IMR-90 (cell line): ENCODE data around the gene ATXN7L3. TPM values are rescaled to one million over a fixed set of nuclear protein-coding genes. Genes with fewer than 3 reads are reported as not detected.
"Not testable (repeated sequence)": the region's sequence is repeated elsewhere in the genome, so short reads cannot be mapped to it uniquely, and the experiment has no call there.

Source experiments
- ATAC-seq: fragments of 200-7000 bp; cut with Tn5 transposase; 2 replicates; pipeline ENCODE4 v1.9.1; 2020; ENCODE audit warnings: low read depth, mild to moderate bottlenecking, moderate library complexity
- BruUV-seq: library from RNA; stranded (reverse); fragments of 400-500 nt; replicated peaks from 2 replicates; lab custom pipeline; 2021; lab: Mats Ljungman, UMichigan
- CTCF ChIA-PET: fragments of 300-600 bp; formaldehyde crosslinking; extraction: SDS; loops from one replicate; lab custom pipeline; 2021; ENCODE audit warnings: antibody characterized with exemption; lab: Yijun Ruan, JAX
- POLR2A ChIA-PET: fragments of 300-600 bp; sonication (Branson Sonifier 250); formaldehyde crosslinking; loops from one replicate; lab custom pipeline; 2022; ENCODE audit warnings: antibody characterized with exemption; ENCODE audit not compliant: unreplicated experiment; lab: Charles Lee
- DNase-seq: peaks from one replicate; pipeline ENCODE4 v3.0.0; 2013
- H2AFZ ChIP-seq: replicated peaks from 2 replicates; pipeline ENCODE3; 2013; ENCODE audit warnings: low read length, mild to moderate bottlenecking; ENCODE audit not compliant: poor library complexity
- H2AK5ac ChIP-seq: 2 replicates; pipeline ENCODE4 v1.6.1; 2013; ENCODE audit warnings: low read depth, low read length, inconsistent platforms
- H2AK9ac ChIP-seq: replicated peaks from 2 replicates; pipeline ENCODE3; 2013; ENCODE audit warnings: mild to moderate bottlenecking, low read depth, low read length, moderate library complexity; ENCODE audit not compliant: poor library complexity
- H2BK120ac ChIP-seq: 2 replicates; pipeline ENCODE4 v1.6.1; 2013; ENCODE audit warnings: low read depth, low read length, inconsistent platforms
- H2BK15ac ChIP-seq: 3 replicates; pipeline ENCODE4 v1.6.1; 2013; ENCODE audit warnings: low read depth, low read length, inconsistent platforms
- H2BK20ac ChIP-seq: 2 replicates; pipeline ENCODE4 v1.6.1; 2013; ENCODE audit warnings: low read depth, mild to moderate bottlenecking, inconsistent platforms, low read length, moderate library complexity
- H2BK5ac ChIP-seq: 2 replicates; pipeline ENCODE4 v1.6.1; 2013; ENCODE audit warnings: mild to moderate bottlenecking, low read depth, low read length, inconsistent platforms; ENCODE audit not compliant: poor library complexity, severe bottlenecking
- H3K14ac ChIP-seq: replicated peaks from 2 replicates; pipeline ENCODE4 v1.6.1; 2013; ENCODE audit warnings: low read depth, low read length, inconsistent platforms
- H3K18ac ChIP-seq: 2 replicates; pipeline ENCODE4 v1.6.1; 2013; ENCODE audit warnings: low read depth, low read length, control low read depth
- H3K23ac ChIP-seq: 2 replicates; pipeline ENCODE4 v1.6.1; 2013; ENCODE audit warnings: low read depth, low read length, inconsistent platforms
- H3K27ac ChIP-seq: 2 replicates; pipeline ENCODE4 v1.5.1; 2013; ENCODE audit warnings: mild to moderate bottlenecking, control low read depth, low read length; ENCODE audit not compliant: insufficient read depth
- H3K27me3 ChIP-seq: 2 replicates; pipeline ENCODE4 v1.6.1; 2013; ENCODE audit warnings: low read length; ENCODE audit not compliant: control insufficient read depth, insufficient read depth
- H3K36me3 ChIP-seq: 2 replicates; pipeline ENCODE4 v1.6.1; 2013; ENCODE audit warnings: low read length, mixed read lengths; ENCODE audit not compliant: control insufficient read depth, insufficient read depth
- H3K4ac ChIP-seq: 2 replicates; pipeline ENCODE4 v1.6.1; 2013; ENCODE audit warnings: low read depth, low read length, inconsistent platforms
- H3K4me1 ChIP-seq: 2 replicates; pipeline ENCODE4 v1.6.1; 2013; ENCODE audit warnings: low read length, mixed read lengths; ENCODE audit not compliant: control insufficient read depth, insufficient read depth
- H3K4me2 ChIP-seq: 2 replicates; pipeline ENCODE4 v1.6.1; 2013; ENCODE audit warnings: low read depth, mild to moderate bottlenecking, control low read depth, low read length, moderate library complexity
- H3K4me3 ChIP-seq: 2 replicates; pipeline ENCODE4 v1.5.1; 2013; ENCODE audit warnings: low read depth, mild to moderate bottlenecking, control low read depth, low read length, moderate library complexity; ENCODE audit not compliant: insufficient read depth
- H3K56ac ChIP-seq: 2 replicates; pipeline ENCODE4 v1.6.1; 2013; ENCODE audit warnings: low read length, inconsistent platforms; ENCODE audit not compliant: insufficient read depth; ENCODE audit errors: extremely low read depth
- H3K79me1 ChIP-seq, 2 experiments: 2 replicates each; pipeline ENCODE4 v1.6.1; 2013; ENCODE audit warnings: low read length in 2 of 2, inconsistent platforms in 1 of 2, low read depth in 1 of 2
- H3K9ac ChIP-seq: 2 replicates; pipeline ENCODE4 v1.6.1; 2013; ENCODE audit warnings: low read depth, low read length, control low read depth
- H3K9me1 ChIP-seq: 2 replicates; pipeline ENCODE4 v1.6.1; 2013; ENCODE audit warnings: low read length, inconsistent platforms; ENCODE audit not compliant: insufficient read depth
- H3K9me3 ChIP-seq: 2 replicates; pipeline ENCODE4 v1.6.1; 2013; ENCODE audit warnings: low read length; ENCODE audit not compliant: control insufficient read depth, insufficient read depth
- H4K20me1 ChIP-seq: 2 replicates; pipeline ENCODE4 v1.6.1; 2013; ENCODE audit warnings: low read length, inconsistent platforms; ENCODE audit not compliant: insufficient read depth
- H4K5ac ChIP-seq: 2 replicates; pipeline ENCODE4 v1.6.1; 2013; ENCODE audit warnings: mild to moderate bottlenecking, low read depth, low read length, control low read depth
- H4K8ac ChIP-seq, 2 experiments: 2 replicates each; pipeline ENCODE4 v1.6.1; 2013; ENCODE audit warnings: low read depth in 2 of 2, low read length in 2 of 2, control low read depth in 1 of 2, inconsistent platforms in 1 of 2
- H4K91ac ChIP-seq: 2 replicates; pipeline ENCODE4 v1.6.1; 2013; ENCODE audit warnings: low read depth, low read length, inconsistent platforms; ENCODE audit not compliant: insufficient read depth
- WGBS, 2 experiments: methylation state at CpG; one replicate each; pipeline versions ENCODE4 v1.1.5 to v1.1.7; 2013; ENCODE audit warnings: missing lambda C conversion rate in 2 of 2; ENCODE audit not compliant: insufficient read length in 1 of 2; ENCODE audit errors: extremely low coverage in 2 of 2; 5-methylcytosine and 5-hydroxymethylcytosine counted together
- dilution Hi-C: fragments of 300-500 bp; cut with HindIII; formaldehyde crosslinking; loops from one replicate; pipeline ENCODE4 v1.14.3; 2018; ENCODE audit warnings: low sequenced_read_pairs; ENCODE audit not compliant: unreplicated experiment
- in situ Hi-C: fragments of 300-500 bp; cut with MboI; formaldehyde crosslinking; loops from 3 replicates; pipeline ENCODE4 v1.14.3; 2019; ENCODE audit warnings: low sequenced_read_pairs, inconsistent platforms, mixed read lengths
- intact Hi-C: fragments of 100-400 bp; cut with micrococcal nuclease; formaldehyde crosslinking; loops from 2 replicates; pipeline ENCODE4 v1.10.0; 2022
- microRNA-seq, 2 experiments: library from miRNA; stranded (forward) in 1 of 2; unstranded in 1 of 2; fragments of 10-50 nt in 1 of 2; fragments of <30 nt in 1 of 2; gene quantifications in 1 of 2; microRNA quantifications in 1 of 2; one replicate each; pipeline versions ENCODE3 to v1.1.0; 2013 to 2020; ENCODE audit not compliant: insufficient read depth in 1 of 2, insufficient read length in 1 of 2, unreplicated experiment in 1 of 2
- polyA plus RNA-seq, 3 experiments: library from polyadenylated mRNA; depleted of rRNA; stranded (reverse); fragments of >200 nt; gene quantifications; 2 replicates each; pipeline ENCODE4 v1.2.3, GENCODE V29; 2012; ENCODE audit warnings: low replicate concordance in 1 of 3
- small RNA-seq, 5 experiments: library from RNA; depleted of rRNA; stranded (forward); fragments of <200 nt; gene quantifications; one replicate each; pipeline ENCODE3, GENCODE V24; 2012
- total RNA-seq: library from RNA; depleted of rRNA; stranded (reverse); fragments of >200 nt; gene quantifications from 2 replicates; pipeline ENCODE4 v1.2.3, GENCODE V29; 2012; rRNA removed

ATXN7L3 gene
- total and polyA plus RNA-seq, 2 of the 4 experiments (the other 2 are of a cell fraction): 17.2 to 40.9 TPM

- H3K4me2 ChIP-seq, POLR2A ChIA-PET, H4K20me1 ChIP-seq, H3K4ac ChIP-seq, H4K5ac ChIP-seq, H2BK120ac ChIP-seq, H3K14ac ChIP-seq, BruUV-seq, dilution Hi-C loops, H2AK9ac ChIP-seq, DNase-seq, H2BK5ac ChIP-seq, H3K9ac ChIP-seq, H3K9me3 ChIP-seq, H3K27ac ChIP-seq, H3K4me1 ChIP-seq, H2BK20ac ChIP-seq, H4K8ac ChIP-seq, H3K4me3 ChIP-seq, H3K18ac ChIP-seq, H4K91ac ChIP-seq, H3K56ac ChIP-seq, H2AFZ ChIP-seq, H2BK15ac ChIP-seq, ATAC-seq, H2AK5ac ChIP-seq, H3K27me3 ChIP-seq, H3K9me1 ChIP-seq, intact Hi-C loops, in situ Hi-C loops: not testable (repeated sequence)
- Histone ChIP-seq H3K36me3 (peaks cover 14% of the 10 kb centered on the region; the same call in 1 of the 2 replicates), H3K79me1 (peaks cover 4 to 37% of the 10 kb centered on the region in 2 experiments; a peak in 3 of 4 replicates), H3K23ac (0 out of 2 replicates have a peak overlapping the region, but pooled peaks have one; percentile 12)
- CTCF ChIA-PET: interaction anchor here (0.6 kb wide), 1 partner anchor 11 kb away, joined by 4 read pairs; no protein-coding TSS in a partner anchor
- WGBS, 2 experiments: 91% methylated on average over 3 of the region's 8 CpGs; no CpG with 5 or more reads in 1 of the 2 experiments
These were observed 55.8 kb downstream of the ATXN7L3 start for GRCh38 chr17:44143921-44144320.

Small RNA genes within 50 kb of the gene (microRNA-seq; reads per million reads assigned to microRNA genes)
- gene MIR6782: 0 reads per million in 2 experiments

Small RNA genes within 50 kb of the gene (small RNA-seq; reads per million reads assigned to genes)
- 0 to 0.24 (median 0) reads per million in 5 experiments for gene MIR6782

Other genes with a start within 250 kb of the ATXN7L3 start
- not detected in 2 replicates for gene PYY, start 245.9 kb downstream of the ATXN7L3 start, total RNA-seq
- not detected in 2 replicates for gene PYY, start 245.9 kb downstream of the ATXN7L3 start, polyA plus RNA-seq (2012; rRNA removed)
- 0.28 and 0.54 TPM in 2 replicates for gene NAGS, start 195.3 kb downstream of the ATXN7L3 start, total RNA-seq
- 0.92 and 0.99 TPM in 2 replicates for gene NAGS, start 195.3 kb downstream of the ATXN7L3 start, polyA plus RNA-seq (2012; rRNA removed)
- 36.6 and 42.5 TPM in 2 replicates for gene TMEM101, start 184.9 kb downstream of the ATXN7L3 start, total RNA-seq
- gene TMEM101, start 184.9 kb downstream of the ATXN7L3 start, polyA plus RNA-seq (2012; rRNA removed): 30.7 and 34.4 TPM in 2 replicates
- 41.0 and 50.3 TPM in 2 replicates for gene LSM12, start 133.2 kb downstream of the ATXN7L3 start, total RNA-seq
- 37.6 and 38.0 TPM in 2 replicates for gene LSM12, start 133.2 kb downstream of the ATXN7L3 start, polyA plus RNA-seq (2012; rRNA removed)
- gene G6PC3, start 129.1 kb downstream of the ATXN7L3 start, total RNA-seq: 19.4 and 20.4 TPM in 2 replicates
- gene G6PC3, start 129.1 kb downstream of the ATXN7L3 start, polyA plus RNA-seq (2012; rRNA removed): 107 and 127 TPM in 2 replicates
- 61.3 and 71.4 TPM in 2 replicates for gene HDAC5, start 76.2 kb downstream of the ATXN7L3 start, total RNA-seq
- gene HDAC5, start 76.2 kb downstream of the ATXN7L3 start, polyA plus RNA-seq (2012; rRNA removed): 47.0 and 50.0 TPM in 2 replicates
- gene HROB, start 58.0 kb downstream of the ATXN7L3 start, total RNA-seq: 2.8 and 3.2 TPM in 2 replicates
- gene HROB, start 58.0 kb downstream of the ATXN7L3 start, polyA plus RNA-seq (2012; rRNA removed): 4.0 and 4.4 TPM in 2 replicates
- not detected in 2 replicates for gene ASB16, start 29.2 kb downstream of the ATXN7L3 start, total RNA-seq
- gene ASB16, start 29.2 kb downstream of the ATXN7L3 start, polyA plus RNA-seq (2012; rRNA removed): 0.05 and 0.06 TPM in 2 replicates
- 16.5 and 17.8 TPM in 2 replicates for gene TMUB2, start 12.9 kb downstream of the ATXN7L3 start, total RNA-seq
- 42.5 and 43.6 TPM in 2 replicates for gene TMUB2, start 12.9 kb downstream of the ATXN7L3 start, polyA plus RNA-seq (2012; rRNA removed)
- gene UBTF, start 19.8 kb upstream of the ATXN7L3 start, total RNA-seq: 42.1 and 49.4 TPM in 2 replicates
- gene UBTF, start 19.8 kb upstream of the ATXN7L3 start, polyA plus RNA-seq (2012; rRNA removed): 25.6 and 29.7 TPM in 2 replicates
- not detected in 2 replicates for gene SLC4A1, start 68.3 kb upstream of the ATXN7L3 start, total RNA-seq
- not detected in 2 replicates for gene SLC4A1, start 68.3 kb upstream of the ATXN7L3 start, polyA plus RNA-seq (2012; rRNA removed)
- gene RUNDC3A, start 108.7 kb upstream of the ATXN7L3 start, total RNA-seq: under 0.01 TPM in 2 replicates
- gene RUNDC3A, start 108.7 kb upstream of the ATXN7L3 start, polyA plus RNA-seq (2012; rRNA removed): 0.07 and 0.34 TPM in 2 replicates
- 49.1 and 49.2 TPM in 2 replicates for gene SLC25A39, start 124.9 kb upstream of the ATXN7L3 start, total RNA-seq
- gene SLC25A39, start 124.9 kb upstream of the ATXN7L3 start, polyA plus RNA-seq (2012; rRNA removed): 99.7 and 119 TPM in 2 replicates
- 38.9 and 39.2 TPM in 2 replicates for gene GRN, start 145.4 kb upstream of the ATXN7L3 start, total RNA-seq
- gene GRN, start 145.4 kb upstream of the ATXN7L3 start, polyA plus RNA-seq (2012; rRNA removed): 494 and 588 TPM in 2 replicates
- gene FAM171A2, start 164.0 kb upstream of the ATXN7L3 start, total RNA-seq: 3.1 and 3.2 TPM in 2 replicates
- gene FAM171A2, start 164.0 kb upstream of the ATXN7L3 start, polyA plus RNA-seq (2012; rRNA removed): 5.9 and 8.1 TPM in 2 replicates
- gene ITGA2B, start 189.8 kb upstream of the ATXN7L3 start, total RNA-seq: under 0.01 TPM in 2 replicates
- 0.22 and 0.26 TPM in 2 replicates for gene ITGA2B, start 189.8 kb upstream of the ATXN7L3 start, polyA plus RNA-seq (2012; rRNA removed)